Posterior cingulate gyrus (tissue), 11 donors: ENCODE data around the gene ICAM2.
A peak's percentile ranks its signal among the peaks of the same experiment; 100 is the strongest.

Experiments used
- DNase-seq, 10 donors: peaks; one replicate each; pipeline versions ENCODE4 v3.0.0 to v3.0.0-alpha.2; 2020 to 2021; ENCODE audit warnings: mixed read lengths in 3 of 10
- intact Hi-C: fragments of 100-400 bp; cut with DNase I; formaldehyde crosslinking; loops from one replicate; pipeline ENCODE4 v1.15.1; 2023

The ICAM2 gene

DNA sequence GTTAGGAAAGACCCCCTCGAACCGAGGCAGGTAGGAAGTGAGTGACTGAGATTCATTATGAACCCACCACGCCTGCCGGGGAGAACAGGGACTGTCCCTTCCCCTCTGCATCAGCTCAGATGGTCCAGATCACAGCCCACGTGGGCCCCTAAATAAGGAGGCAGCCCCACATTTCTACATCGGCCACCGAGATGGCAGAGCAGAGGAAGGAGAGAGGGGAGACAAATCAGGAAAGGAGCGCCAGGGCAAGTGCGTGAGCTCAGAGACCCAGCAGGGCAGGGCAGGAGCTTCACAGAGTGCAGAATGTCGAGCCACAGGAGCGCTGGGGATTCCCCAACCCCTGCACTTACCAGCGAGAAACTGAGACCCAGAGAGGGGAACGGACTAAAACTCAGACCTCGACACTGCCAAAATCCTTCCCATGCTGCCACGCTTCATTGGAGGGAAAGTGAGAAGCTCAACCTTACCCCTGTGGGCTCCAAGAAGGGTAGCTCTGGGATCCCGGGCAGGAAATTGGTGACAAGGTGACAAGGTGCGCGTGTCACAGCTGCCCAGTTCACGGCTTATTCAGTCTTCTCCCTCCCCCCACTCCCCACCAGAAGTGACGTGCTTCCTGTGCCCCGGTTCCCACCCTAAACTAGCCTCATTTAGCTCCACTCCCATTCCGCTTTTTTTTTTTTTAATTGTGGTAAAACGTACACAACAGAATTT, at the start of gene ICAM2:
Gene ICAM2, minus strand, starts transcription at position 578 of the 711 bp plus-strand sequence. CDS start 13,942 bp downstream, outside the sequence.
- peak in 2 of 10 donors; percentile 71 to 73 for DNase-seq
- intact Hi-C loops: no loop called here

DNA sequence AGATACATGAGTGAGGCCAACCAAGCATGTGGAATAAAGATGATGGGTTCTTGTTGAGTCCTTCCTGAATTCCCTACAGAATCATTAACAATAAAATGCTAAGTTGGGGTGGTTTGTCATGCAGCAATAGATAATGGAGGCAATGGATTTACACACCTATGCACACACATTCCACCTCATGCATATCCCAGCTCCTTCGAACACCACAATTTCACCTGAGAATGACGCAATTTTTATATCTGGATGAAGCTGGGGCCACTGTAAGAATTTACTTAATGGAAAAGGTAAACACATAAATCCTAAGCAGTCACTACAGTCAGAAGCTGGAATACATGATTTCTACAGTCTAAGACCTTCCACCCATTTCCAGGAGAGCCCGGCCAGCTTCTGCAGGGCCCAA, 49.8 kb upstream of the ICAM2 start:
- intact Hi-C loops: no loop called here
- DNase-seq: no peak

GRCh38 chr17:64069143-64069542, 48.7 kb upstream of the ICAM2 start:
- no peak for DNase-seq
- intact Hi-C loops: no loop called here

DNA sequence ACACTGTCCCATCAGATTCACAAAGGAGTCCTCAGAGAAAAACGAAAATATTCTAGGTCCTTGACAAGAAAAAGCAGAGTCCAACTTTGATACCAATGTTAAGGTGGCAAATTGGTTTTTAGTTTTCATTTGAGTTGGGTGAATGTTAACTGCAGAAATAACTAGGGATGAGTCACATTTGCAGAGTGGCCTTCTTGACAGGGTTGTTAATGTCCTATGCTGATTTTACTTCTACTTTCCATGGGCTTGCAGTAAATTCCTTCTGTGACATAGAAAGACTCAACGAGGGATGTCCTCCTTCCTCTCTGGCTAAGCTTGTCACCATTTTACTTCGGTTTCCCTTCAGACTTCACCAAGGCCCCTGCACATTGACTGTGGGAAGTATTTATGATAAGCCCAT, 47.2 kb upstream of the ICAM2 start:
- intact Hi-C loops: no loop called here
- DNase-seq: no peak

DNA sequence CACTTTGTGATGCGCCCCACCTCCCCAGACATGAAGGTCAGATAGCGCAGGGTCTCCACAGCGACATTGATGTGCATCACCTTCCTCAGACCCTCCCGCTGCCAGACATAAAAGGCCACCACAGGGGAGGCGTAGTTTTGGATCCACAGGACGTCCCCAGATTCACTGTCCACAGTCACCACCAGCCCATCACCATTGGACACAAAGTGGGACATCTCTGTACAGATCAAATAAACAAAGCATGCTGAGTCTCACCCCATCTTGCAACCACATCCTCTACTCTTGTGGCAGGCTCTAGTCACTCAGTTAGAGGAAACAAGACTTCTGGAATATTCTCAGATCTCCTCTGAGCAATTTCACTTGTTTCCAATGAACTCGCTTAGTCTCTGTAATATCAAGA, 46.3 kb upstream of the ICAM2 start:
- no peak for DNase-seq
- intact Hi-C loops: no loop called here

DNA sequence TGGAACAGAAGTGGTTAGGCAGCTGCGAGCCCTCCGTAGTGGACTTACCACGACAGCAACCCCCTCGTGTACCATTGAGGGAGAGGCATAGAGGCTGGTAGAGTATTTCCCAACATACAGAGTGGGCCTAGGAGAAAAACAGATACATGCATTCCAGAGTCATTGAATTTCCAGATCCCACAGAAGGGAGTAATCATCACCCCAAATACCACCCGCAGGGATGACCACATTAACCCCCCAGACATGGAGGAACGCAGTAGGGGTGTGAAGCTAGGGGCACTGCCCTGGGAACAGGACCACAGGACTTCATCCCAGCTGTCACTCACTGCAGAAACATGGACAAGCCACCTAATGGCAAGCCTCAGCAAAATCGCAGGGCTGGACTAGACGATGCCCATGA, 44.7 kb upstream of the ICAM2 start:
- intact Hi-C loops: no loop called here
- peak in 1 of 10 donors; percentile 33 for DNase-seq

GRCh38 chr17:64064331-64064730, 43.9 kb upstream of the ICAM2 start:
- intact Hi-C loops: no loop called here
- DNase-seq: peak in 1 of 10 donors; percentile 27

DNA sequence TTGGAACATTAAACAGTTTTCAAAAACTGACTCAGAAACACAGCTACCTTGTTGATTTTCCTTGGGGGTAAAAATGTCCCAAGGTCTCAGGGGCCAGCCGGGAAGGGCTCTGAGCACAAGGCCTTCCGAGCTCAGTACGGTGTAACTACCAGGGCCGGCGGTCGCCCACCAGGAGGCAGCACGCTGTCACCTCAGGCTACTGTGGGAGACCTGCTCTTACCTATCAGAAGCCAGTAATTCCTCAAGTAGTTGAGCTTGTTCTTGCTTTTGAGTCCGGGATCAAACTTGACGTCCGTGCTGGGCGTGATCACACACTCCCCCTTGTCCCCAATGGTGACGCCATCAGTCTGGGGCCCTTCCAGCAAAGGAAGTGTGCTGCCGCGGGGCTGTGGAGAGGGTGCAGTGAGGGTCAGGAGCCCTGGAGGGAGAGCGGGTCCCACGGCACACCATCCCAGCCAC, 43.4 kb upstream of the ICAM2 start:
- DNase-seq: peak in 1 of 10 donors; percentile 81
- intact Hi-C loops: no loop called here

- no peak for DNase-seq
- intact Hi-C loops: no loop called here
These were observed 42.7 kb upstream of the ICAM2 start for GRCh38 chr17:64063088-64063487.

- intact Hi-C loops: no loop called here
- DNase-seq: no peak
These were observed 40.9 kb upstream of the ICAM2 start for GRCh38 chr17:64061178-64061898.

- intact Hi-C loops: no loop called here
These were observed 39.9 kb upstream of the ICAM2 start for GRCh38 chr17:64060331-64060730.

DNA sequence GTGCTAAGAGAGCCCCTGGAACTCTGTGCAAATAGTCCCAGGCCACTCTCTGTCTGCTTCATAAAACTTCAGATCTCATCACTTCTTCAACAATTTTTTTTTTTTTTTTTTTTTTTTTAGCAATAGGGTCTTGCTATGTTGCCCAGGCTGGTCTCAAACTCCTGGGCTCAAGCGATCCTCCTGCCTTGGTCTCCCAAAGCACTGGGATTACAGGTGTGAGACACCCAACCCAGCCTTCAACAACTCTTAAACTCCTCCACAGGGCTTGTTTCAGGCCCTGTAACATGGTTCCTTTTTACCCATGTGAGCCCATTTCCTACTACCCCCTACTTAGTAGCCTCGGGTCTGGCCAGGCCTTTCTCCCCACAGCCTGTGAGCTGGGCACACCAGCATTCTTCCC, 39.3 kb upstream of the ICAM2 start:
- no peak for DNase-seq
- intact Hi-C loops: no loop called here

More at GRCh38 chr17:64060331-64060730, 39.9 kb upstream of the ICAM2 start:
- DNase-seq: no peak

GRCh38 chr17:64058621-64059020, 38.2 kb upstream of the ICAM2 start:
- DNase-seq: no peak
- intact Hi-C loops: no loop called here

DNA sequence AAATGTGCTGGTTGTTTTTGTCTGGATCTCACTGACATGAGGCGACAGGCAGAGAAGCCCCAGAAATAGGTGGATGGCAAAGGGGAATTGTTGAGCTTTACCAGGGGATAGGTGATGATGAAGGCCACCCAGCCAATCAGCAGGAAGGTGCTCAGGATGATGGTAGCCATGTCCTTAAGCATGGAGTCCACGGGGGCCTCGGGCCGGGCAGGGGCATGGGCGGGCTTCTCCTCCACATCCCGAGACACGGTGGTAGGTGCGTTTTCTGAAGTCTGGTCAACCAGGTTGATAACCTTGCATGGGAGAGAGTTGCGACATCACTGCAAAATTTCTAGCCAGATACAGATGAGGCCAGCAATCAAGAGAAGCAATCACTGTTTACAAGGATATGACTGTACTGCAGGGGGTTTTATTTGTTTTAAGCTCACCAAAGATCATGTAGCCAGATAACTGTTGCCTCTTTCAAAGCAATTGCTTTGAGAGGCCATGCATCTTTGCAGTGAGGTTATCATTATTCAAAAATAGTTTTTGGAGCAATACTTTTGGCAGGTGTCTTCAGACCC, 37.3 kb upstream of the ICAM2 start:
- intact Hi-C loops: no loop called here
- DNase-seq: peak in 1 of 10 donors; percentile 9

- peak in 1 of 10 donors; percentile 47 for DNase-seq
- intact Hi-C loops: no loop called here
These were observed 36.0 kb upstream of the ICAM2 start for GRCh38 chr17:64056269-64057005.

DNA sequence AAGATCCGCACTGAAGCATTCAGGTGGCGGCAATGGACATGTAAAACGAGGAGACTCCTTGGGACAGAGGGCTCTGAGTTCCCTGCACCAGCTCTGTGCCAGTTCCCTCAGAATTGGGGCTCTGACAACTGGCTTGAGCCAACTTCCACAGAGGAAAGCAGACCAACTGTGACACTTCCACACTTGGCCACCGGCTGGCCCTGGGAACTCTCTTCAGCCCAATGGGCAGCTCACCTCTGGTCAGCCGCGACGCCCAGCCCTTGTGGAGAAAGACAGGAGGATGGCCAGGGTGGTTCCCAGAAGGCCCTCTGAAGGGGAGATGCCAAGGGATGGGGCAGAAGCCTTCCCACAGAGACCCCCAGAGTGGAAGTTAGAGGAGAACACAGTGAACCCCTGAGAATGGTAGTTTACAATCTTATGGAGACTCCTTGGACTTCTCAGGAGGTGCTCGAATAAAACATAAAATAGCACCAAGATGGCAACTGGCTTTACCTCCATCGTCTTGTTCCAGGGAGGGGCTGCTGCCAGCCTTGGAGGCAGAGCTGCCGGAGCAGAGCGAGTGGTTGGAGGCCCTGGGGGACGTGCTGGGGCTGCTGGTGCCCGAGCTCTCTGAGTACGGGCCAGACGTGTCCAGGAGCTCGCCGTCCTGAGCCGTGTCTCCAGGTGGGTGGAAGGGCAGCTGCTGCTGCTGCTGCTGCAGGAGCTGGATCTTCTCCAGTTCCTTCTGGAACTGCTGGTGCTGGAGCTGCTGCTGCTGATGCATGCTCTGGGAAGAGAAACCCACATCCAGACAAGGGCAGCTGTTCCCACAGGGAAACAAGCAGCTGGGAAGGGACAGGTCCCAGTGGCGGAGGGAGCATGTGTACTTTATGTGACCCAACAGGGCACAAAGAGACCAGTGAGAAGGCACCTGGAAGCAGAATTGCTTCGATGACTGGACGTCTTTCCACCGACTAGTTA, 35.0 kb upstream of the ICAM2 start:
- peak in 1 of 10 donors; percentile 59 for DNase-seq
- intact Hi-C loops: no loop called here

DNA sequence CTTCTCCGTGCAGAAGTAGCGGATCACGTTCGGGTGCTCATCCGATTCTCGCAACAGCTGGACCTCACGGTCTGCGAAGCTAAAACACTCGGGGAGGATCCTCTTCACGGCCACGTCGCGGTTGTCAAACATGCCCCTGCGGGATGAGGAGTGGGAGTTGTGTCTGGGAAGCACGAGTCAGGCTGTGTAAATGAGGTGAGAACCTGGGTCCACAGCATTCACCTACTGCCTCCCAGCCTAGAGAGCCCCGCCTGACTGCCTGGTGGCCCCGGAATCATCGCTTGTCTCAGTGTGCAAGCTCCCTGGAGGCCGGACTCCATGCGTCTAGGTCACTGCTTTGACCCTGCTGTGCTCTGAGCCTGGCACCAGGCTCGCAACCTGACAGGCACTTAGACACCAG, 33.9 kb upstream of the ICAM2 start:
- peak in 1 of 10 donors; percentile 54 for DNase-seq
- intact Hi-C loops: no loop called here

GRCh38 chr17:64053101-64053500, 32.7 kb upstream of the ICAM2 start:
- DNase-seq: peak in 1 of 10 donors; percentile 75
- intact Hi-C loops: no loop called here

DNA sequence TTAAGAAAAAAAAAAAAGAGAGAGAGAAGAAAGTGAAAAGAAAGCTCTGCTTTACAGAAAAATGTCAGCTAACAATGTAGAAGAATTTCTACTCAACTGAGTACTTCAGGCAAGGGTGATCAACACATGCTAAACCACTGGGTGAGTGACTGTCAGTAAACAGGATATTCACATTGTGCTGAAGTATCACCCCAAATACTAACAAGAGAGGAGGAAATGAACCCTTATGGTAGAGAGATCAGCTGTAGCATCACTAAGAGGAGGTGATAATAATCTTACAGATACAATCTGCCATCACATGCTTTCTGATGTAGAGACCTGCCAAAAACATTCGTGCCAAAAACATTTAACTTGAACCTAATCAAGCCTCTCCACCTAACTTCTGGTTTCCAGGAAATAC, 30.7 kb upstream of the ICAM2 start:
- no peak for DNase-seq
- intact Hi-C loops: no loop called here

DNA sequence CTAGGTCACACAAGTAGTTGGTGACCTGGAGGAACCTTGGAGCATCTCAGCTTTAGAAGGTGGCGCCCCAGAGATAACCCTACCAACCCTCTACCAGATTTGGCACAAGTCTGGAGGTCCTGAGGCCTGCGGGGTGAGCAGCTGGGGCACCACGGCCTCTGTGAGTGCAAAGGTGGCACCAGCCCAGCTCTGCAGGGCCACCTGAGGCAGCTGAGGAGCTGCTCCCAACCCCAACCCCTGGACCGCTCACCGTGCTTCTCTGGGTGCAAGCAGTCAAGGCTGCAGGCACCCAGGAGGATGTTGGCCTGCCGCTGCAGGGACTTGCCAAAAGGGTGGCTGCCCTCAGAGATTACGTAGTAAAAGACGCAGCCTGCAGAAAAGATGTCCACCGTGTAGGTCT, 28.4 kb upstream of the ICAM2 start:
- intact Hi-C loops: no loop called here
- DNase-seq: peak in 1 of 10 donors; percentile 24
